HepG2 (cell line): ENCODE results near the gene WNT6.

ENCODE experiments used
- POLR2A ChIP-seq, 2 experiments: IDR thresholded peaks; 2 replicates each; pipeline ENCODE4 v1.6.1; 2011; ENCODE audit warnings: low read depth in 2 of 2, low read length in 2 of 2, mild to moderate bottlenecking in 1 of 2, moderate library complexity in 1 of 2; ENCODE audit not compliant: insufficient read depth in 1 of 2
- RFX5 ChIP-seq: IDR thresholded peaks from 2 replicates; pipeline ENCODE4 v1.6.1; 2011; ENCODE audit warnings: low read depth, low read length, improper control_type of control experiment

GRCh38 chr2:218816561-218817011 is 43.0 kb upstream of the WNT6 start:
- TF ChIP-seq POLR2A (IDR thresholded peaks at IDR 0.05; ENCODE audit: insufficient read depth in 1 of 2, low read depth in 2 of 2, low read length in 2 of 2): no peak
- TF ChIP-seq RFX5: no peak
